ENCODE results near the gene CCNDBP1.
"Not testable (repeated sequence)": the region's sequence is repeated elsewhere in the genome, so short reads cannot be mapped to it uniquely, and the experiment has no call there.

The CCNDBP1 gene, protein sequence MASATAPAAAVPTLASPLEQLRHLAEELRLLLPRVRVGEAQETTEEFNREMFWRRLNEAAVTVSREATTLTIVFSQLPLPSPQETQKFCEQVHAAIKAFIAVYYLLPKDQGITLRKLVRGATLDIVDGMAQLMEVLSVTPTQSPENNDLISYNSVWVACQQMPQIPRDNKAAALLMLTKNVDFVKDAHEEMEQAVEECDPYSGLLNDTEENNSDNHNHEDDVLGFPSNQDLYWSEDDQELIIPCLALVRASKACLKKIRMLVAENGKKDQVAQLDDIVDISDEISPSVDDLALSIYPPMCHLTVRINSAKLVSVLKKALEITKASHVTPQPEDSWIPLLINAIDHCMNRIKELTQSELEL

DNA sequence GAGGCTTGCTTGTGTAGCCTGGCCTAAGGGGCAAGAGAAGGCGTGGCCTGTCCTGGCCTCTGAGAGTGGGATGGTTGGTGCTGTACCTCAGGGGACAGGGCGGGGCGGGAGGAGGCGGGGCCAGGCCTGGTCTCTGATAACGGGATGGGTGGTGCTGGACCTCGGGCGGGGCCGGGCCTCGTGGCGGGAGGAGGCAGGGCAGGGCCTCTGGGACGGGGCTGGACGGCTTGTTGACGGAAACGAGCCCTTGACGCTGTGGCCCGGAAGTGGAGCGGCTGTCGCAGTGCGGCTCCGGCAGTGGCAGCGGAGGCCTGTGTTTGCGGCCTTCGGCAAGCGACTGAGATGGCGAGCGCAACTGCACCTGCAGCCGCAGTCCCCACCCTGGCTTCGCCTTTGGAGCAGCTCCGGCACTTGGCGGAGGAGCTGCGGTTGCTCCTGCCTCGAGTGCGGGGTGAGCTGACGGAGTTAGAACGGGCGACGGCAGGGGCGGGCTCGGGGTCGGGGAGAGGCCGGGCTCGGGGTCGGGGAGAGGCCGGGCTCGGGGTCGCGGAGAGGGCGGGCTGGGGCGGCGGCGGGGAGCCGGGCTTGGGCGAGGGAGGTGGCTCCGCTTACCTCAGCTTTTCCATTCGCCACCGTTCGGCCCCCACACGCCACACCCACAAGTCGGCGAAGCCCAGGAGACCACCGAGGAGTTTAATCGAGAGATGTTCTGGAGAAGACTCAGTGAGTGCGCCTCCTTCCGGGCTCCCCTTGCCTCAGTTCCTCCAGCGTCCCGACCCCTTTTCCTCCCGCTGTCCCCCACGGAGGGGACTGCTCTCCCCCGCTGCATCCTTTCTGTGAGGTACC lies at the start of gene CCNDBP1:
Gene CCNDBP1 (plus strand): TSS at position 247 of the 846 bp plus-strand sequence. CDS start 96 bp downstream, at position 343.
- peak; percentile 99 for DNase-seq

DNA sequence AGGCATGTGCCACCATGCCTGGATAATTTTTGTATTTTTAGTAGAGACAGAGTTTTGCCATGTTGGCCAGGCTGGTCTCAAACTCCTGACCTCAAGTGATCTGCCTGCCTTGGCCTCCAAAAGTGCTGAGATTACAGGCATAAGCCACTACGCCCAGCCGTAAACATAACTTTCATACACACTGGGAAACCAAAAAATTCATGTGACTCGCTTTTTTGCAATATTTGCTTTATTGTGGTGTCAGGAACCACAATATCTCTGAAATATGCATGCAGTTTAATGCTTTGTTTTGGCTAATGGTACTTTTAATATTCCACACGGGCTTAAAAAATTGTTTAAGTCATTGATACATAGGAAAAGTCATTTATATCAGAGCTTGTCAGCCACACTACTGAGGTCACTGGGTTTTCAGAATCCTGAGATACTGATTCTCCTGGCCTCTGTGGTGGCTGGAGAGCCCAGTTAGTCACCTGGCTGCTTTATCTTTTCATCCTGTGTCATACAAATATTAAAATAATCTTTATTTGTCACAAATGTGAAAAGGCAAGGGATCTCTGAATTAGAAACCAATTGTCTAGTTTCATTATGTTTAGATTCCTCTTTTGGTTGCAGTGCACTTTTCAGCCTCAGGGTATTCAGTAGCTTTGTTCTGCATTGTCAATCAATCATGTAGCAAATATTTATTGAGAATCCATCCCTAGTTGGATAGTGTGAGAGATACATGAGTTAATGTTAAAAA lies 41.8 kb upstream of the CCNDBP1 start:
- DNase-seq, result no peak

DNA sequence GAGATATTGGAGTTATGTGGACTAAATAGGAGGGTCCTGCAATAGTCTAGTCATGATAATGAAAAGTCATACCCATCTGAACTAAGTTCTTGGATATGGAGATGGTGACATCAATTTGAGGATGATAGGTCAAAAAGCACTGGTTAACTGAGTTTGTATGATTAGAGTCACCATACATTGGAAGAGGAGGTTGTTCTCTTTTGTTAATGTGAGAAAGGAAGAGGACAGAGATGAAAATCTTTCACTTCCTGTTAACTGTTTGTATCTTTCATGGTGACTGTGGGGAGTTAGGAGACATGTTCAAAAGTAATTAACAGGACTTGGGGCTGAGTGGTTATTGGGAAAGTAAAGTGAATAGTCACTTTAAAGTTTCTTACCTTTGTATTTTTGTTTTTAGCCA lies 40.7 kb upstream of the CCNDBP1 start:
- peak; percentile 56 for DNase-seq

DNA sequence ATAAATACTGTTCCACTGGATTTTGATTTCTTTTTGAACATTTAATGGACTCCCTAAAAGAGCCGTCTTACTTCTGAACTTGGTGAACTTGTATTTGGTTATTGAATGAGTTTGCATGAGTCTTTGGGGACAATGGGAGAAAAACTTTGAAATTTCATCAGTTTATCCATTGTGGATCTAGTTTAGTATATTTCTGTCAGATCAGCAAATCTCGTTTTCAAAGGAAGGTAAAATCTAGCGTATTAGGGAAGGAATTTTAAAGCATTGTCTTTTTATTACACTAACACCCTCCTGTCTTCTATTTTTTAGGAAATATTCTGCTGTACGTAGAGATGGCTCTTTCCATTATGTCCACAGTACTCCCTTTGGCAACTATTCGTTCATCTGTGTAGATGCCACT lies 39.0 kb upstream of the CCNDBP1 start:
- DNase-seq, result no peak

DNA sequence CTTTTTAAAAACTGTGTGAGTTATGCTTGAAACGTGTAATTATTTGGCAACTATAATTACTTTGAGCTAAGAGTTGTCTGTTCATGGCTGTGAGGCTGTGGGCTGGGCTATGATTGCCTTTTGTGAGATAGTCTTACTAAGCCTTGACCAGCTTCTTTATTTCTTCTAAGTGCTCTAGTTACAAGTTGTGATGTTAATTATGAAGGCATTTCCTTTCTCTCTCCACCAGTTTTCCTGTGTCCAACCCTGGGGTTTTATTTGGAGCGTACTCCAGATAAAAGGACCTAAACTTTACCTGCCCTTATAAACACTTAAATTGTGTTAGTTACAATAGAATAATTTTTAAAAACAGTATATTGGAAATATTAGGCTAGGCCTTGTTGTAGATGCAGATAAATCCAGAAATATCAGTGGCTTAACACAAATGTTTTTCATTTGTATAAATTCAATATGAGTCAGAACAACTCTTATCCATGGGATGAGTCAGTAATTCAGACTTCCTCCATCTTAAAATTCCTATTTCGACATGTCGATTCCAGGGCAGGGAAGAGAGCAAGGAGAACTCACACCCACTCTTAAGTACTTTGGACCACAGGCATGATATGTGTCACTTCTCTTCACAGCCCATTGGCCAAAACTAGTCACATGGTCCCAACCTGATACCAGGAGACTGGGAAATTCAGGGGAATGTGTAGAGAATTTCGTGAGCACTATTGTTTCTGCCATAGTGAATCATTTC lies 34.8 kb upstream of the CCNDBP1 start:
- no peak for DNase-seq

DNA sequence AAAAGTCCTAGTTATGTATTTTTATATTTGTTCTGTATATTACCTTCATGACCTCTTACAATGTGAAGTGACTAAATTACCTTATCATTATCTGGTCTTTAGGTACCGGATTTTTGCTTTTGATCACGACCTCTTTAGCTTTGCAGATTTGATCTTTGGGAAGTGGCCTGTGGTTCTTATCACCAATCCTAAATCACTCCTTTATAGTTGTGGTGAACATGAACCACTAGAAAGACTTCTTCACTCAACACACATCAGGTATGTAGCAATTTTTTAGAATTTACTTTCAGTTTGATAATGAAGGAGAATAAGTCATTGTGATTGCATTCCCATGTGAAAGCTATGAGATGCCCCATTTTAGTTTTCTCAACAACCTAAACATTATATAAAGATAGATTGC lies 33.5 kb upstream of the CCNDBP1 start:
- peak; percentile 56 for DNase-seq

DNA sequence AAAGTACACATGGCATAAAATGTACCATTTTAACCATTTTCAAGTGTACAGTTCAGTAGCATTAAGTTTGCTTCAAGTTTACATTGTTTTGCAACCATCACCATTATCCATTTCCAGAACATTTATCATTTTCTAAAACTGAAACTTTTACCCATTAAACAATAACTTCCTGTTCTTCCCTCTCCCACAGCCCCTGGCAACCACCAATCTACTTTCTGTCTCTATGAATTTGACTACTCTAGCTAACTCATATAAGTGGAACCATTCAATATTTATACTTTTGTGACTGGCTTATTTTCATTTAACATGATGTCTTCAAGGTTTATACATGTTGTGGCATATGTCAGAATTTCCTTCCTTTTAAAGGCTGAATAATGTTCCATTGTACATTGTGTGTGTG lies 31.9 kb upstream of the CCNDBP1 start:
- no peak for DNase-seq

DNA sequence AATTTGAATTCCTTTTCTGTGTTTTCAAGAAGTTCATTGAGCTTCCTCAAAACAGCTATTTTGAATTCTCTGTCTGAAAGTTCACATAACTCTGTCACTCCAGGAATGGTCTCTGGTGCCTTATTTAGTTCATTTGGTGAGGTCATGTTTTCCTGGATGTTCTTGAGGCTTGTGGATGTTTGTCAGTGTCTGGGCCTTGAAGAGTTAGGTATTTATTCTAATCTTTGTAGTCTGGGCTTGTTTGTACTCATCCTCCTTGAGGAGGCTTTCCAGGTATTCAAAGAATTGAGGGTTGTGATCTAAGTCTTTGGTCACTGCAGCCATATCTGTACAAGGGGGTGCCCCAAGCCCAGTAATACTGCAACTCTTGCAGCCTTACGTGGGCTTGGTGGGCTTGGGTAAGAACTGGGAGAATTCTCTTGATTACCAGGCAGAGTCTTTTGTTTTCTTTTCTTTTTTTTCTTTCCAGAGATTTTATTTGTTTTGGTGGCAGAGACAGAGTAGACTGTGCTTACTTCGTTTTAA lies 19.3 kb upstream of the CCNDBP1 start:
- DNase-seq, result no peak

DNA sequence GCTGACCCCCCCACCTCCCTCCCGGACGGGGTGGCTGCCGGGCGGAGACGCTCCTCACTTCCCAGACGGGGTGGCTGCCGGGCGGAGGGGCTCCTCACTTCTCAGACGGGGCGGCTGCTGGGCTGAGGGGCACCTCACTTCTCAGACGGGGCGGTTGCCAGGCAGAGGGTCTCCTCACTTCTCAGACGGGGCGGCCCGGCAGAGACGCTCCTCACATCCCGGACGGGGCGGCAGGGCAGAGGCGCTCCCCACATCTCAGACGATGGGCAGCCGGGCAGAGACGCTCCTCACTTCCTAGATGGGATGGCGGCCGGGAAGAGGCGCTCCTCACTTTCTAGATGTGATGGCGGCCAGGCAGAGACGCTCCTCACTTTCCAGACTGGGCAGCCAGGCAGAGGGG lies 17.9 kb upstream of the CCNDBP1 start:
- DNase-seq, result not testable (repeated sequence)

DNA sequence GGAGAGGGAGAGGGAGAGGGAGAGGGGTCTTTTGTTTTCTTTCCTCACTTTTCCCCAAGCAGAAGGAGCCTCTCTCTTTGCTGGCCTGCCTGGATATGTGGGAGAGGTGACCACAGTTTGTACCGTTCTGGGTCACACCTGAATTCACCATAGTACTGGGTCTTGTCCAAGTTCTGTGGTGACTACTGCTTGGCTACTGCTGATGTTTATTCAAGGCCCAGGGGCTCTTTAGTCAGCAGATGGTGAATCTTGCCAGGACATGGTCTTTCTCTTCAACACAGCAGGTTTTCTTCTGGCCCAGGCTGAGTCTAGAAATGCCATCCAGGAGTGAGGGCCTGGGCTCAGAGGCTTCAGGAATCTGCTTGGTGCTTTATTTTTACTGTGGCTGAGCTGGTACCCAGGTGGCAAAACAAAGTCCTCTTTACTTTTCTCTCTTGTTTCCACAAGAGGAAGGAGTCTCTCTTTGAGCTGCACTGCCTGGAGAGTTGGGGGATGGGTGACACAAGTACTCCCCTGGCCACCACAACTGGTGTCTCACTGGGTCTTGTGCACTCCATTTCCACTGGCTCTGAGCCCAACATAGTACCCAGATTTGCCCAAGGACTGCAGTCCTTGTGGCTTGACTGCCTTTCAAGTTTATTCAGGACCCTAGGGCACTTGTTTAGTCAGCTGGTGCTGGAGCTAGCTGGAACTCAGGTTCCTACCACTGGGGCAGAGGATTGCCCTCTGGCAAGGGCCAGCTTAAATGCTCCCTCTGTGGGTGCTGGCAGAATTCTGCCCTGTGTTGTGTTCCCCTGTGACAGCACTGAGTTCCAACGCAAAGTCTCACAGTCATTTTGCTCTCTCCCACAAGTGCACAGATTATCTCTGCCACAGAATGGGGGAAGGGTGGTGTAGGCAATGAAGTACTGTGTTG lies 16.8 kb upstream of the CCNDBP1 start:
- peak; percentile 15 for DNase-seq

DNA sequence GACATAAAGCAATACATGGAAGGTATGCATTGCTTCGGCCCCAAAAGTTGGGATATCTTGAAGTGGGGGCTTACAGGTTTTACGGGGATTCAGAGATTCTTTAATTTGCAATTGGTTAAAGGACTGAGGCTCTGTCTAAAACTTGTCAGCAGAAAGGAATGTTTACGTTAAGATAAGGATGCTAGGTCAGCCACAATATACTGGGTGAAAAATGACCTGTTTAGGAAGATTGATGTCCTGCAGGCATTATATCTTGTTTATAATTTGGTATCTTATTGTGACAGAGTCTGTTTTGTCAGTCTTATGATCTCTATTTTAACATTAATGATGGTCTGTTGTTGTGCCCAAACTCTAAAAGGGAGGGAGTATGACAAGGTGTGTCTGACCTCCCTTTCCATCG lies 15.3 kb upstream of the CCNDBP1 start:
- no peak for DNase-seq

DNA sequence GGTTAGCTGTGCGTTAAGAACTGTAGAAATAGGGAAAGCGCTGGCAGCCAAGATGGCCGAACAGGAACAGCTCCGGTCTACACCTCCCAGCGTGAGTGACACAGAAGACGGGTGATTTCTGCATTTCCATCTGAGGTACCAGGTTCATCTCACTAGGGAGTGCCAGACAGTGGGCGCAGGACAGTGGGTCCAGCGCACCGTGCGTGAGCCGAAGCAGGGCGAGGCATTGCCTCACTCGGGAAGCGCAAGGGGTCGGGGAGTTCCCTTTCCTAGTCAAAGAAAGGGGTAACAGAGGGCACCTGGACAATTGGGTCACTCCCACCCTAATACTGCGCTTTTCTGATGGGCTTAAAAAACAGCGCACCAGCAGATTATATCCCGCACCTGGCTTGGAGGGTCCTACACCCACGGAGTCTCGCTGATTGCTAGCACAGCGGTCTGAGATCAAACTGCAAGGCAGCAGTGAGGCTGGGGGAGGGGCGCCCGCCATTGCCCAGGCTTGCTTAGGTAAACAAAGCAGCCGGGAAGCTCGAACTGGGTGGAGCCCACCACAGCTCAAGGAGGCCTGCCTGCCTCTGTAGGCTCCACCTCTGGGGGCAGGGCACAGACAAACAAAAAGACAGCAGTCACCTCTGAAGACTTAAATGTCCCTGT lies 9.4 kb upstream of the CCNDBP1 start:
- not testable (repeated sequence) for DNase-seq

DNA sequence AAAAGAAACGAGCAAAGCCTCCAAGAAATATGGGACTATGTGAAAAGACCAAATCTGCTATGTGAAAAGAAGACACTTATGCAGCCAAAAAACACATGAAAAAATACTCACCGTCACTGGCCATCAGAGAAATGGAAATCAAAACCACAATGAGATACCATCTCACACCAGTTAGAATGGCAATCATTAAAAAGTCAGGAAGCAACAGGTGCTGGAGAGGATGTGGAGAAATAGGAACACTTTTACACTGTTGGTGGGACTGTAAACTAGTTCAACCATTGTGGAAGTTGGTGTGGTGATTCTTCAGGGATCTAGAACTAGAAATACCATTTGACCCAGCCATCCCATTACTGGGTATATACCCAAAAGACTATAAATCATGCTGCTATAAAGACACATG lies 8.1 kb upstream of the CCNDBP1 start:
- not testable (repeated sequence) for DNase-seq

DNA sequence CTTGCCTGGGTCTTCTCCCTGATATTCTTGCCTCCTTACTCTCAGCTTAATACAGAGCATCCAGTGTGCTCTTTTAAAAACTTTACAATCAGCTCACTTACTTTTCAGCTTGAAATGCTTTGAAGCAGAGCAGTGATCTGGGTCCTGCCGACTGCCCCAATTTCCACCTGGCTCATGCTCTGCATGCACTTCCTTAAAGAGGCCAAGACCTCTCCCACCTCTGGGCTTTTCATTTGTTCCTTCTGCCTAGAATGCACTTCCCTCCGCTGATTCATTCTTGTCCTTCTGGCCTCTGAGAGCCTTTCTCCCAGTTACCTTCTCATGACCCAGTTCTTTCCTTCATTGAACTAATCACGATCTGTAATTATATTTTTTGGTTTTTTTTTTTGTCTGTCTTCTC lies 1.9 kb upstream of the CCNDBP1 start:
- no peak for DNase-seq

DNA sequence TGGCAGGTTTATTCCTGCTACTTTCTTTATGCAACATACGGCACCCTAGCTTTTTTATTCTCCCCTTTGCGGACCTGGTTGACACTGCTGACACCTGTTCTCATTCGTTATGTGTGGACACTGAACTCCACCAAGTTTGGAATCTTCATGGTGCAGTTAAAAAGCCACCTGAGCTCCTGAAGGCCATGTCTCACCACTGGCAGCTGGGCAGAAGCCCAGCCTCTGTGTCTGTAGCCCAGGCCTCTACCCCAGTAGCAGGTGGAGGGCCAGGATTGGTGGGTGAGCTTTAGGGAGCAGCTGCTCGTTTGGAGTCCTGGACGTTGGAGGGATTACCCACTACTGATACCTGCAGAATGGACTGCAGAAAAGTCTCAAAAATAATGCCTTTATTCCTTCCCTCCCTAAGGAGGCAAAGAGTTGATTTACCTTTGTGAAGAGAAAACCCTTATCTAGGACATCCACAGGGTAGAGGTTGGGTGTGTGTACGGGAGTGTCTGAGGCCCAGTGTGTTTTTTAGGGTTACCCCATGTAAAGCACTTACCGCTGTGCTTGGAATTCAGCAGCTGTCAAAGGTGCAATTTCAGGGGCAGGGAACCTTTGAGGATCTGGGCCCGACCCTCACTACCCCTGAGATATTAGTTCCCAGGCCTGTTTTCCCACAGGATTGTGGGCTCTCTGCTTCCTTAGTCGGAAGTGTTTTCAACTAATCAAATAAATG lies 637 bp upstream of the CCNDBP1 start:
- DNase-seq, result peak; percentile 46

DNA sequence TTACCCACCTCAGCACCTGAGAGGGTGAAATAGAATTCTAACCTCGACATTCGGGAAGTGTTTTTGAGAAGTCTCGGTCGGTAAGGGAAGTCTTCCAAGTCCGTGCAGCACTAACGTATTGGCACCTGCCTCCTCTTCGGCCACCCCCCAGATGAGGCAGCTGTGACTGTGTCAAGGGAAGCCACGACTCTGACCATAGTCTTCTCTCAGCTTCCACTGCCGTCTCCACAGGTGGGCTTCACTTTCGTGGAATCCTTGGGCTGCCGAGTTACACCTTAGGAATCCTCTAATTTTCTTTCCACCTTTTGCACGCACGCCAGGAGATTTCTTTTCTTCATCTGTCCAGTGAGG lies 775 bp downstream of the CCNDBP1 start:
- DNase-seq, result no peak

DNA sequence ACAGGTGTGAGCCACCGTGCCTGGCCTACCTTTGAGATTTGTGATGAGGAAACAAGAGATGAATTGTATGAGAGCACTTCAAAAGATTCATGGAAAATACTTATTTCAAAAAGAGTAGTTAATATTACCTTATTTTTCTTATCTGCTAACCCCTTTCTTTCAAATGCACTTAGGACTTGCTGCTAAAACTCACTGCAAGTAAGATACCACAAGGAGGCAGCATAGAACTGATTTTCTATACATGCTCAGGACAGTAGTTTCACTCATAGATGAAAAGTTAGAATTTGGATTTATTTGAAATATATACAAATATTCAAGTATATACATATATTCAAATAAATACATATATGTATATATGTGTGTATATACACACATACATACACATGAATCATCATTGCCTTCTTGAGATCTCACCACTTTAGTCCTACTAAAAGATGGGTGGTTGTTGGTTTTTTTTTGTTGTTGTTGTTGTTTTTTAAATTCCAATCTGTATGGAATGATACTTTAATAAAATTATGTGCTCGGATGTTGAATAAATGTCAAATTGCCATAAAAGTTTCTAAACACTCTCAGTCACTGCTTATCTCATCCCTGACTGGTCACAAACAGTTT lies 2.4 kb downstream of the CCNDBP1 start:
- DNase-seq, result peak; percentile 90

DNA sequence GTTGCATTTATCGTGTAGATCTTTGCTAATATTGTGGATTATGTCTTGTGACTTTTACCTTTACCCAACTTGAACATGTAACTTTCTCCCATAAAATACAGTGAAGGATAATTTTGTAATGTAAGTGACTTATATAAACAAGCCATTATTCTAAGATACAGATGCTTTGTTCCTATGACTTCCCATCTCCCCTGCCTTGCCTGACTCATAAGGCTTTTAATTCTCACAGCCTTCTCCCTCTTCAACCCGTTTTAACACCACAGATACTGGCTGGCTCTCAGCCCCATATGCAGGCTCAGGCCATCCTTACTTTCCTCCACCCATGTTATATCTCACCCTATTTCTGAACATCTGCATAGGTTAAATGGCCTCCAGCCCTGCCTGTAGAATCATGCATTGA lies 4.1 kb downstream of the CCNDBP1 start:
- no peak for DNase-seq

DNA sequence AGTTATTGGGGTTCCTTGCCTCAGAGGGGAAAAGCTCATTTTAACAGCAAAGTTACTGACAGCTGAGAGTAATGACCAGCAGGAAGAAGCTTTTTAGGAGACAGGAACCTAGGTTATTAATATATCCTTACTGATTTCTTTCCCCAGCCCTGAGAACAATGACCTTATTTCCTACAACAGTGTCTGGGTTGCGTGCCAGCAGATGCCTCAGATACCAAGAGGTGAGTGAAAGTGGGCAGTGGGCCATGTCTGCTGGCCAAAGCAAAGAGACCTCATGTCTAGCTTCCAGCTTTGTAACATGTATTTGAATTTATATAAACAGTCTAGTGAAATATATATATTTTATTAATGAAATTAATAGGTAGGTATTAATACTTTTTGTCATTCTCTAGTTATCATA lies 5.0 kb downstream of the CCNDBP1 start:
- no peak for DNase-seq

DNA sequence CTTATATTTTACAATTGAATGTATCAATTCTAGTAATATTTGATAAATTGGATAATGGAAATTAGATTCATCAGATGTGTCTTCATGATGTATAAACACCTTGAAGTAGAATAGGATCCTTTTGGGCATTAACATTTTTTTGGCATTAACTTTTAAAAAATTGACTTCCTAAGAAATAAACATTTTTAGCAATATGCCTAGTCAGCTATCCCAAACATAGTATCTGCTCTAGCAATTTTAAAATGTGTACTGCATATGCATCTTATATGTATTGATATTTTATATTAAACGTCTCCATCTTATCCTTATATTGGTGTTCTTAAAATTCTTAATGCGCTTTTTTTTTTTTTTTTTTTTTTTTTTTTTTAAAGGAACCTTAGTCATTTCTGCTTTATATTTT lies 8.5 kb downstream of the CCNDBP1 start:
- DNase-seq, result no peak

Measured in hematopoietic multipotent progenitor cell treated with erythropoietin and hydrocortisone succinate and interleukin-3 and kit ligand, for 4 days (in vitro differentiated cells).